ENCODE data around the gene GCG.

Gene GCG

DNA sequence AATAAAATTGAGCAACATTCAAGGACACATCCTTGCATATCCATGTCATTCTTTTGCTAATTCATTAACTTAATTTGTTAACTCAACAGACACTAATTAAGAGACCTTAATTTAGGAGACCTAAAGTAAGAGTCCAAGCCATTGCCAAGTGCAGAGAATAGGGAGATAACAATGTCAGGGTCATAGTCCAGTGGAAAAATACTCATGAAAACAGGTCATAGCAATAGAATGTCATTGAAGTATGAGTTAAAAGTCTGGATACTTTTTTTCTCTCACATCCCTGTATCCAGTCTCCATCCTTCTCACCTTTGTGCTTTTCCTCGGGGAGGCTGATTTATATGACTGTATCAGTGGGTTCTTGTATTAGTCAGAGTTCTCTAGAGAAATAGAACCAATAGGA is 51.5 kb downstream of the GCG start:
- DNase-seq (ENCODE audit: low read depth in 2 of 2), result no peak

DNA sequence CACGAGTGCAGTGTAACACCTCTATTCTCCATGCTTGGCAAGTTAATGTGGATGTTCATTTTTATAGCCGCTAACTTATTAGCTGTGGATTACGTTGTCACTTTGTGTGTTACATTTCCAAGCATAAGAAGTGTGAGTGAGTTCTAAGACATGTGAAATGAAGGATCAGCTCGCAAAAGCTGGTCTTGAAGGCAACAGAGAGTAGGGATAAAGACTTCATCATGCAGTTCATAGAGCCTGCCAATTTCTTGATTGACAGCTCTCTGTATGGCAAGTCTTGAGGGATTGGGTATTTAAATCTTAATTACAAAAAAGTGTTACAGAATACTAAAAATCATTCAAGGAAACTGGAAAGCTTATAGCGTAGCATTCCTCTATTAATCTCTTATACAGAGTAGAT is 52.2 kb downstream of the GCG start:
- DNase-seq (ENCODE audit: low read depth in 2 of 2), result no peak

All from stimulated activated CD4-positive, alpha-beta T cell treated with anti-CD3 and anti-CD28 coated beads, Interleukin-1b, Interleukin-23, amount 100 ng/mL, for 4 hours (primary cell).